SU-DHL-6 (cell line): ENCODE measurements around the gene CACNG5.

Source experiments
- H2AFZ ChIP-seq: fragments of 200-600 bp; sonication (generic); 2 replicates; pipeline ENCODE4 v1.6.1; 2014; ENCODE audit warnings: low read depth, mild to moderate bottlenecking, moderate library complexity, mixed read lengths, antibody characterized with exemption, low read length; ENCODE audit not compliant: severe bottlenecking
- H3F3A ChIP-seq: fragments of 200-600 bp; shearing (Covaris generic); 2 replicates; pipeline ENCODE4 v1.6.0; 2016; ENCODE audit warnings: antibody characterized with exemption, mild to moderate bottlenecking; ENCODE audit not compliant: insufficient read depth
- H3K27ac ChIP-seq: fragments of 200-600 bp; sonication (generic); 2 replicates; pipeline ENCODE4 v1.5.1; 2016; ENCODE audit warnings: low read depth, mild to moderate bottlenecking, low read length, moderate library complexity, mixed read lengths
- H3K27me3 ChIP-seq: fragments of 200-600 bp; sonication (generic), shearing (Covaris generic); 2 replicates; pipeline ENCODE4 v1.6.0; 2014; ENCODE audit warnings: mild to moderate bottlenecking, low read length
- H3K36me3 ChIP-seq: fragments of 200-600 bp; sonication (generic); 2 replicates; pipeline ENCODE4 v1.6.1; 2014; ENCODE audit warnings: mild to moderate bottlenecking, low read length, mixed read lengths
- H3K4me2 ChIP-seq: fragments of 300-600, 200-600 bp; shearing (Covaris generic), sonication (generic); 2 replicates; pipeline ENCODE4 v1.6.0; 2014; ENCODE audit warnings: low read length, low read depth, mild to moderate bottlenecking; ENCODE audit not compliant: poor library complexity, severe bottlenecking
- H3K4me3 ChIP-seq: fragments of 200-600 bp; sonication (generic); 2 replicates; pipeline ENCODE4 v1.5.1; 2014; ENCODE audit warnings: antibody characterized with exemption, low read length, mild to moderate bottlenecking, mixed read lengths; ENCODE audit not compliant: insufficient read depth, poor library complexity, severe bottlenecking
- H3K79me2 ChIP-seq: fragments of 200-600 bp; sonication (generic); 2 replicates; pipeline ENCODE4 v1.6.1; 2014; ENCODE audit warnings: mild to moderate bottlenecking, low read length, moderate library complexity; ENCODE audit not compliant: insufficient read depth
- H3K9ac ChIP-seq: fragments of 200-600 bp; sonication (generic); 2 replicates; pipeline ENCODE4 v1.7.0; 2014; ENCODE audit warnings: mild to moderate bottlenecking, low read length
- H3K9me2 ChIP-seq: fragments of 200-600 bp; sonication (generic); replicated peaks from 2 replicates; pipeline ENCODE4 v1.6.1; 2014; ENCODE audit warnings: low read length; ENCODE audit not compliant: insufficient read depth
- H3K9me3 ChIP-seq: fragments of 200-600 bp; sonication (generic); 2 replicates; pipeline ENCODE4 v1.6.1; 2014; ENCODE audit warnings: low read length, mixed read lengths; ENCODE audit not compliant: insufficient read depth
- H4K20me1 ChIP-seq: fragments of 200-600 bp; sonication (generic); 2 replicates; pipeline ENCODE4 v1.6.1; 2014; ENCODE audit warnings: low read depth, mild to moderate bottlenecking, antibody characterized with exemption, low read length, moderate library complexity, mixed read lengths
- CTCF ChIP-seq: fragments of 200-600 bp; sonication (generic); IDR thresholded peaks from one replicate; pipeline ENCODE4 v1.5.1; 2017; ENCODE audit warnings: antibody characterized with exemption, mild to moderate bottlenecking, low read length, moderate library complexity; ENCODE audit not compliant: insufficient read depth, poor library complexity, severe bottlenecking
- EZH2phosphoT487 ChIP-seq: fragments of 200-600 bp; sonication (generic), shearing (Covaris generic); conservative IDR thresholded peaks from 2 replicates; pipeline ENCODE4 v1.6.1; 2018; ENCODE audit warnings: mild to moderate bottlenecking, antibody characterized with exemption, low read length, moderate library complexity, mixed read lengths

The CACNG5 gene

GRCh38 chr17:66835476-66835875 lies 559 bp downstream of the CACNG5 start:
- H3K36me3 ChIP-seq: no peaks in the 10 kb centered on the region
- no peaks in the 10 kb centered on the region for H3K27me3 ChIP-seq
- H3K79me2 ChIP-seq: no peaks in the 10 kb centered on the region
- H4K20me1 ChIP-seq: no peaks in the 10 kb centered on the region
- no peaks in the 10 kb centered on the region for H3K9me3 ChIP-seq
- no peak overlapping the region for H3K4me2 ChIP-seq
- TF ChIP-seq EZH2phosphoT487 (no peak), CTCF (no peak)
- no peak overlapping the region for H2AFZ ChIP-seq
- H3K9ac ChIP-seq: no peak overlapping the region
- no peak overlapping the region for H3K4me3 ChIP-seq
- H3K27ac ChIP-seq: no peak overlapping the region
- H3F3A ChIP-seq: no peaks in the 10 kb centered on the region
- H3K9me2 ChIP-seq: no peaks in the 10 kb centered on the region

GRCh38 chr17:66836063-66837005 lies 1.4 kb downstream of the CACNG5 start:
- no peaks in the 10 kb centered on the region for H3K9me3 ChIP-seq
- TF ChIP-seq EZH2phosphoT487 (no peak), CTCF (no peak)
- no peaks in the 10 kb centered on the region for H3K79me2 ChIP-seq
- no peak overlapping the region for H3K9ac ChIP-seq
- no peaks in the 10 kb centered on the region for H3K36me3 ChIP-seq
- H2AFZ ChIP-seq: no peak overlapping the region
- no peaks in the 10 kb centered on the region for H3K9me2 ChIP-seq
- H3K4me3 ChIP-seq: no peak overlapping the region
- H3K27me3 ChIP-seq: no peaks in the 10 kb centered on the region
- no peaks in the 10 kb centered on the region for H3F3A ChIP-seq
- H3K27ac ChIP-seq: no peak overlapping the region
- no peak overlapping the region for H3K4me2 ChIP-seq
- no peaks in the 10 kb centered on the region for H4K20me1 ChIP-seq

- no peak overlapping the region for H3K9ac ChIP-seq
- H3K79me2 ChIP-seq: no peaks in the 10 kb centered on the region
- no peak overlapping the region for H3K27ac ChIP-seq
- no peak overlapping the region for H2AFZ ChIP-seq
- H3K4me2 ChIP-seq: no peak overlapping the region
- TF ChIP-seq CTCF: no peak
- TF ChIP-seq EZH2phosphoT487: no peak
- H3F3A ChIP-seq: no peaks in the 10 kb centered on the region
- no peaks in the 10 kb centered on the region for H3K9me2 ChIP-seq
- no peak overlapping the region for H3K4me3 ChIP-seq
- no peaks in the 10 kb centered on the region for H4K20me1 ChIP-seq
- H3K9me3 ChIP-seq: no peaks in the 10 kb centered on the region
- H3K27me3 ChIP-seq: no peaks in the 10 kb centered on the region
- H3K36me3 ChIP-seq: no peaks in the 10 kb centered on the region
These were observed 2.3 kb downstream of the CACNG5 start for GRCh38 chr17:66837226-66837625.
